Retinal pigment epithelial cell (primary cell): ENCODE results near the gene KANK4.

Experiments
- DNase-seq: peaks from one replicate; pipeline ENCODE4 v3.0.0-alpha.2; 2010; ENCODE audit warnings: low read depth
- H3K4me3 ChIP-seq: 2 replicates; pipeline ENCODE4 v1.5.1; 2011; ENCODE audit warnings: mild to moderate bottlenecking, low read length, control low read depth, moderate library complexity
- CTCF ChIP-seq: conservative IDR thresholded peaks from 2 replicates; pipeline ENCODE4 v1.5.1; 2011; ENCODE audit warnings: low read depth, low read length, control low read depth, inconsistent platforms

KANK4 gene

DNA sequence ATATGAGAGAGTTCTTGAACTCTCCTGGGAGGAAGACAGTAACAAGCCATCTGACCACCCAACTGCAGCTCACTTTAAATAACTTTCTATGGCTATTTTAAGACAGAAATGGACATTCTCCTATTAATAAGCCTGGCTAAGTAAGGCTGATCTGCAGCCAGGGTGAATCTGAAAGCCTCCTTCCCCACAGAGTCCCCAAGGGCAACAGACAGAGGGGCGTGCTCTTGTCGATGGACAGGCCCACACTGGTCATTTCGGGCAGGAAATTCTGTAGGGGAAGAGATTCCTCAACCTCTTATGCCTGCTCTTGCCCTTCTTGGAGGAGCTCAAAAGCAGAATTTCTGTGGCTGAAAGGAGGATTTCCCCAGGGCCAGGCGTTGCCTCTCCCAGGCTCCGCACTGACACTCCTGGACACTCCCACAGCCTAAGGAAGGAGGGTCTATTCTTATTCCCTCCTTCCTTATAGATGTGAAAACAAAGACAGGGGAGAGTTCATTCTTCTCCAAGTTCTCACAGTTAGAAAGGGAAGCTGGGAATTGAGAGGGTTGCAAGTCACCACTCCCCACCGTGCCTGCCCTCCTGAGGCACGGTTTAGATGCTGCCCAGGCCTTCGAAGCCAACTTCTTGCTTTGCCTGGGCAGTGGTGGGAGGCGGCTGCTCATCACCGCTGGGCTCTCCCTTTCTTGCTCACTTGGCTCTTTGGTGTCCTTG lies 17.9 kb upstream of the KANK4 start:
- DNase-seq = no peak
- no peak overlapping the region for H3K4me3 ChIP-seq
- no peak for TF ChIP-seq CTCF

GRCh38 chr1:62336638-62336994 lies 17.4 kb upstream of the KANK4 start:
- TF ChIP-seq CTCF = no peak
- H3K4me3 ChIP-seq = no peak overlapping the region
- DNase-seq = no peak

DNA sequence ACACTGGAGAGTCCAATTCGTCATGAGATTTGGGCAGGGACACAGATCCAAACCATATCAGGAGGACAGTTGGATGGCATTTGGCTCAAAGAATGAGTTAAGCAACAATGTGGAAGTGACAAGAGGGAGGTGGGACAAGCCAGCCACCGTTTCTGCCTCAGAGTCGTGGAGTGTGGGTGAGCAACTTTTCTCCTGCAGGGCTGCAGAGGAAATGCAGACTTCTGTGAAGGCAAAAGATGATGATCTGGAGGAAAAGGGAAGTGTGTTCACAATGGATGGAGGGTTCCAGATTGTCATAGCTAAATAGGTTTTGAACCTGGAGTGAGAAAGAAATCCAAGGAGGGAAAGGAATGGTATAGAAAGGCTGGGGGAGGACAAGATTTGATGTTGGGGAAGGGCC lies 16.4 kb upstream of the KANK4 start:
- TF ChIP-seq CTCF = no peak
- no peak for DNase-seq
- H3K4me3 ChIP-seq = no peak overlapping the region

DNA sequence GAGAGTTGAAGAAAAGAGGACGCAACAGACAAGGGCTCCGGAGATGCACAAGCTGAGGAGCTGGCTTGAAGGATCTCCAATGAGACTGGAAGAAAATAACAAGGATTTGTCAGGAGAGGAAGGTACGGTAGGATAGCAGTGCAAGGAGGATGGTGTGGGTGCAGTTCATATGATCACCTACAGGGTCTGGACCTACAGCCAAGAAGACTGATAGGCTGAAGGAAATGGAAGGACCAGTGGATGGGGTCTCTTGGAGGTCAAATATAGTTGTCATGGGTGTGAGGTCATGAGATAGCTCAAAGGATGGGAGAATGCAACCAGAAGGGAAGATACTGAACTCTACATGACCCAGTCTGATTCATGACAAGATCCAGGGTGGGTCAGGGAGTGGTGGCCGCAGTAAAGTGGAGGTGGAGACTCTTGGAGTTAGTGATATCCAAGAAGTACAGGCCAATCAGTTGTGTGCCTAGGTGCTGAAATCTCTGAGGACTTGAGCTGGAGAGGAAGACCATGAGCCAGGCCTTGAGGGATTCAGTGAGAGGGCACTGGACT lies 15.3 kb upstream of the KANK4 start:
- H3K4me3 ChIP-seq = no peak overlapping the region
- no peak for DNase-seq
- no peak for TF ChIP-seq CTCF

DNA sequence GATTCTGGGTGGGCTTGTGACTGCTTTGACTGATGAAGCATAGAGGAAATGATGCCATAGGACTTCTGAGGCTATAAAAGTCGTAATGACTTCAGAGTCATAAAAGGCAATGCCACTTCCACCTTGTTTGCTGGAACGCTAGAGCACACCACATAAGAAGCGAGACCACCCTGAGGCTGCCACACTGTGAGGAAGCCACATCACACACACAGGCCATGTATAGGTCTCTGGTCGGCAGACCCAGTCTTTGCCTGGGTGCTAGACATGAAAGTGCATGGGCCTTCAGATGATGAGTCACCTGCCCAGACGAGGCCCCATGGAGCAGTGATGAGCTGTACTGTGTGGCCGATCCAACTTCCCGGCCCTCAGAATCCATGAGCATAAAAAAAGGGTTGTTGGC lies 14.2 kb upstream of the KANK4 start:
- no peak for TF ChIP-seq CTCF
- no peak overlapping the region for H3K4me3 ChIP-seq

GRCh38 chr1:62327360-62328055 lies 8.3 kb upstream of the KANK4 start:
- no peak for TF ChIP-seq CTCF
- H3K4me3 ChIP-seq = no peak overlapping the region
- DNase-seq = no peak

More for the DNA sequence above, 14.2 kb upstream of the KANK4 start:
- no peak for DNase-seq

GRCh38 chr1:62325681-62326080 lies 6.4 kb upstream of the KANK4 start:
- no peak for DNase-seq
- TF ChIP-seq CTCF = no peak
- H3K4me3 ChIP-seq = no peak overlapping the region
